Sigmoid colon (tissue), 3 donors: ENCODE measurements around the gene IGF2R.

Source experiments
- CTCF ChIP-seq, 4 experiments: fragments of 450-650 bp in 3 of 4; fragments of 200-600 bp in 1 of 4; IDR thresholded peaks; one replicate each; pipeline ENCODE4 v1.5.1; 2016 to 2019; ENCODE audit warnings: antibody characterized with exemption in 4 of 4, mild to moderate bottlenecking in 3 of 4, moderate library complexity in 2 of 4
- POLR2A ChIP-seq, 2 donors: fragments of 450-650 bp; IDR thresholded peaks; one replicate each; pipeline ENCODE4 v1.6.1; 2016; ENCODE audit warnings: antibody characterized with exemption in 2 of 2, mild to moderate bottlenecking in 2 of 2, moderate library complexity in 2 of 2

- TF ChIP-seq POLR2A (IDR thresholded peaks at IDR 0.05): no peak
- TF ChIP-seq CTCF (IDR thresholded peaks at IDR 0.05): no peak
These were observed 45.3 kb downstream of the IGF2R start for GRCh38 chr6:160013987-160014868.
